Measurements from ENCODE around the gene MT3.

MT3 gene

DNA sequence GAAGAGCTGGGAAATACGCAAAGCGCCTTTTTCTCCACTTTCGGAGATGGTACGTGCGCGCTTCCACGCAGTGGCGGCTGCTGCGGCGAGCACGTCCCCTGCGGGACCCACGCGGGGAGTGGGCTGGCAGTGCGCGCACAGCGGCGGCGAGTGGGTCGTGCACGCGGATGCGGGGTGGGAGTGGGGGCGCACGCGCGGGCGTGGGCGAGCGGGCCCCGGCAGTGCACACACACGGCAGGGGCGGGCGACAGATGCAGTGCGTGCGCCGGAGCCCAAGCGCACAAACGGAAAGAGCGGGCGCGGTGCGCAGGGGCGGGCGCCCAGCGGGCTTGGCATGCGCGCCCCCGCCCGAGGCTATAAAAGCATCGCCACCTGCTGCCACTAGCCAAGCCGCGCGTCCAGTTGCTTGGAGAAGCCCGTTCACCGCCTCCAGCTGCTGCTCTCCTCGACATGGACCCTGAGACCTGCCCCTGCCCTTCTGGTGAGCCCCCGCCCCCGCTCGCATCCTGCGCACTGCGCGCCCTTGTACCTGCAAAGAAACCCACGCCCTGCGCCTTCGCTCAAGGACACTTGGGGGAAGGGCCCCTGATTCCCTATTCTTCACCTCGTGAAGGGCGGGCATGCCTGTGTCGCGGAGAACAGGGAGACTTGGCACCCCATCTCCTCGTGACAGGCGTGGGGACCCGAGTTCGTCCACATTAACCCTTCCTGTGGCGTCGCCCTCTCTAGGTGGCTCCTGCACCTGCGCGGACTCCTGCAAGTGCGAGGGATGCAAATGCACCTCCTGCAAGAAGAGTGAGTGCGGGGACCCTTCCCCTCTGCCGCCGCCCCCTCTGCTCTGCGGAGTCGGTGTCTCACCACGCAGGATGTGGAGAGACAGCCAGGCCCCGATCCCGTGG is at the start of gene MT3:
MT3 (plus strand) TSS at position 388 of the 899 bp plus-strand sequence; CDS start at position 451, 63 bp downstream.
- no peak for DNase-seq (ENCODE audit: low read depth in 2 of 2)

- DNase-seq (ENCODE audit: low read depth in 2 of 2), result no peak
Observed at GRCh38 chr16:56539656-56540055, 49.7 kb upstream of the MT3 start.

GRCh38 chr16:56542039-56542438 is 47.3 kb upstream of the MT3 start:
- no peak for DNase-seq (ENCODE audit: low read depth in 2 of 2)

GRCh38 chr16:56547120-56547948 is 42.0 kb upstream of the MT3 start:
- no peak for DNase-seq (ENCODE audit: low read depth in 2 of 2)

DNA sequence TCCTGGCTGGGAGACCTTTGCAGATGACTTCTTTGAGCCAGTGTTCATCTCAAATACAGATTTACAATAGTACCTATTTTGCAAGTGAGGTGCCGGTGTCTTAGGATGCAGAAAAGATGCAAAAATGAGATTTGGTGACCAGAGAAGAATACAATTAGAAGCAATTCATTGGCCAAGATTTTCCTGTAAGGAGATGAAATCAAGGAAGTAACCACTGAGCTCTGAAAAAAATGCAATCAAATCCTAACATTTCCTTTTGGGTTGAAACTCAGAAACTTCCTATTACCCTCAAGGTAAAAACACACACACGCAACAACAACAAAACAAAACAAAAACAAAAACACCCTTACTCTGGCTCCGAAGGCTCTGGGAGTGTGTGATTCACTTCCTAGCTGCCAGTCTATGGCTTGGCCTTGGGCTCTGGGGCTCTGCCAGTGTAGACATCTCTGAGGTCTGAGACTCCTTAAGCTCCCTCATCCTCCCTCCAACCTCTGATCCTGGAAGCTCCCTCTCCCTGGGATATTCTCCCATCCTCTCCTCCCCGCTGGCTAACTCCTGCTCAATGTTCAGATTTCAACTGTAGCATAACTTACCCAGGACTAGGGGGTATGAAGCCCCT is 41.3 kb upstream of the MT3 start:
- no peak for DNase-seq (ENCODE audit: low read depth in 2 of 2)

- no peak for DNase-seq (ENCODE audit: low read depth in 2 of 2)
Observed at GRCh38 chr16:56549161-56549560, 40.2 kb upstream of the MT3 start.

DNA sequence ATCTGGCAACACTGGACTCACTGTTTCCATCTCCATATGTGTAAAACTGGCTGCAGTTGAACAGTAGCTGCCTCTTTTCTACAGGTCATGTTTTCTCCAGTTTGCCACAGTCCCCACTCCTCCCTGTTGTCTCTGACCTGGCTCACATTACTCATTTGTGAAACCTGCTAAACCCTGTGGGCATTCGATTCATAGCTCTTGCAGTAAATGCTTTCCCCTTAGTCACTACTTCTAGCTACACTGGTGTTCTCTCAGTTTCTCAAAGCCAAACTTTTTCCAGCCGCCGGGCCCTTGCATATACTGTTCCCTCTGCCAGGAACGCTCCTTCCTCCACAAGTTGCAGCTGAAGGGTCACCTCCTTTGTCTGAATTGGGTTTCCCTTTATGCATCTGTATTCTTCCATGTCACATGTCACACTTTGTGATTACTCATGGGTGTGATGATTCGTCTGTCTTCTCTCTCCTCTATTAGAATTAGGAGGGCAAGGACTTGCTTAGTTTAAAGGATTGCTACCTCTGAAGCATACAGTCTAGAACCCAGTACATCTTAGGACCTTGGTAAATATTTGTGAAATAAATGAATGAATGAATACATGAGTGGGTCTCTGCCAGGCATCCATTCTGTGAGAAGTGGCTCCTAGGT is 39.5 kb upstream of the MT3 start:
- peak in 1 of 2 donors; percentile 1 for DNase-seq (ENCODE audit: low read depth in 2 of 2)

DNA sequence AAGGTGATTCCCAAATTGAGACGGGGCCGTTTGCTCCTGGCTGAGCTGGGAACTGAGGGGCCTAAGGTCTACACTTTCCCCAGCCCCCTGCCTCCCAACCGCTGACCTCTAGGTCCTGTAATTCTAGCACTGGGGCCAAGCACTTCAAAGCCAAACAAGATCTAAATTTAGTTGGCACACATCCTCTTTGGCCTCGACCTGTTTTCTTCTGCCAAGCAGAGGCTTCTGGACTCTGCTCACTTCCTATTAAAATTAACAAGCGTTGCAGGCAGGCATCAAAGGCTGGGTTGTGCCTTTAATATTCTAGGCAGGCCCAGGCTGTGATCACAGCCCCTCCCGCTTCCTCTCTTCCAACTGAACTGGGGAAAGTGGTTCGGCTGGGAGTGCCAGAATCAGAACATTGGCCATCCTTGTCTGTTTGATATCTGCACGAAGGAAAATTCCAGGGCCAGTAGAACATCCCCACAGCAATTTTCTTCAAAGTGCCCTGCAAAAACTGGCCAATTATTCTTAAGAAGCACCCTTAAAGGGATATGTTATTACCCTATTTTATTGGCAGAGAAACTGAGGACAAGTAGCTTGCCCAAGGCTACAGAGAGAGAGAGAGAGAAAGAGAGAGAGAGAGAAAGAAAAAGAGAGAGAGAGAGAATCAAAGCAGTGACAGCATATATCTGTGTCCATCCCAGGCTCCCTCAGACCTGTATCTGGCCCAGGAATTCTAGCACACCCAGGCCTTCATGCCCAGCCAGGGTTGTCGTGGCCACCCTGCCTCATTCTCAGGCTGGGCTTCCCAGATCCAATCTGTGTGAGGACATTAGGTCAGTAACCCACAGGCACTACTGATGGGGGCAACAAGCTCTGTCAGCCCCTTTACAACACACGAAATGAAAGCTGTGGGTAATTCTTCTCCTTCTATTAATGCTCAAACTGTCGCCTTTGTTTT is 37.3 kb upstream of the MT3 start:
- no peak for DNase-seq (ENCODE audit: low read depth in 2 of 2)

DNA sequence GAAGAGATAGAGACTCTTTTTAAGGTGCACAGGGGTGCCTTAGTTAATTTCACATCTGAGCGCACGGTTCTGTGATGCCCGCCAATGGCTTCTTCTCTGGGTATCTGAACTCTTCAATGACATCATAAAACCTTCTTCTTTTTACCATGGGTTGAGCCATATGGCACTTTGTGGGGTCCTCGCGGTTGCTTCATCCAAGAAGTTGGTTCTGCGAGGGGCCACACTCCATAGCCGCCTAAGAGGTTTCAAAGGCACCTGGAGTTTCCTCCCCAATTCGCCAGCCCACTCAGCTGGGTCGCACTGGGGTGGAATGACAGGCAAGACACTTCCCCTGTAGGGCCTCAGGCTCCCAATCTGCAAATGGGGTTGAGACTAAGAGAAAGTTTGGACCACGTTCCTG is 34.9 kb upstream of the MT3 start:
- DNase-seq (ENCODE audit: low read depth in 2 of 2), result no peak

- no peak for DNase-seq (ENCODE audit: low read depth in 2 of 2)
Observed at GRCh38 chr16:56558024-56558747, 31.1 kb upstream of the MT3 start.

DNA sequence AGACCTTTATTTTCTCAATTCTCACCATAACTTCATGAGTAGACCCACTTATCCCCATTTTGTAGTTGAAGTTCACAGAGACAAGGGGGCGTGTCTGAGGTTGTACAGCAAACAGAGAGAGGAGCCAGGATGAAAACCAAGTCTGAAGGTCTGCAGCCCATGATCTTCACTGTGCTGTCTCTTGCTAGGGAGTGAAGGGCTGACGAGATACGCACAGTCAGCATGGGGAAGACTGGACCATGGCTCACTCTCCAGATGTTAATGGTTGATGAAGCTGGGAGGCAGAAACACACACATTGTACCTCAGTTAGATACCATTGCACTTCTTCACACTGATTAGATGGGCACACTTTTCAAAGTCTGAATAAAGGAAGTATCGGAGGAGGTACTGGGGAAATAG is 30.2 kb upstream of the MT3 start:
- DNase-seq (ENCODE audit: low read depth in 2 of 2), result no peak

GRCh38 chr16:56560447-56560846 is 28.9 kb upstream of the MT3 start:
- DNase-seq (ENCODE audit: low read depth in 2 of 2), result no peak

GRCh38 chr16:56561126-56561525 is 28.2 kb upstream of the MT3 start:
- DNase-seq (ENCODE audit: low read depth in 2 of 2), result no peak

DNA sequence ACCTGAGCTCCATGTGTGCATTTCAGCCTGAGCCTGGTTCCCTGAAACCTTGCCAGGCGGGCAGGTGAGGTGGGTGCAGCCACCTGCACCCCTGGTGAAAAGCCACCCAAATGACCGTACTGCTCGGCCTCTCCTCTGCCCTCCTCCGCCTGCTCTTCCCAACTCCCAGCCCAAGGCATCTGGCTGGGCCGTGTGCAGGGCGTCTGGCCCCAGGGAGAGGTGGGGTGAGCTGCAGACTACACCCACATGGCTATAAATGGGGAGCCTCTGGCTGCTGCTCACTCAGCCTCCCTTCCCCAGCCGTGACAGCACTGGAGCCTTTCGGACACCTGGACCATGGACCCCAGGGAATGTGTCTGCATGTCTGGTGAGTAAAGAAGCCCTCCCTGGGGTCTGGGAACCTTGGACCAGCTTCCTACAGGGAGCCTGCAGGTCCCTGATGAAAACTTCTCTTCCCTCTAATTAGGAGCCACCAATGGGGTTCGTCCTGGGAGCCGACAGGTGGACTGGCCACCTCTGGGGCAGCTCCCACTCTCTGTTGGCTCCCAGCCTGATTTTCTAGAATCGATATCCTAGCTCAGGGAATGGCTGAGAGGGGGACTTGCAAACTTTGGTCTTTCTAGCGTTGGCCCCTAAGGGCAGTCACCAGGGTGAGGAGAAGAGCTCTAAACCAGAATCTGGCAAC is 24.4 kb upstream of the MT3 start, which contains the start of gene MT4:
MT4 (plus strand) TSS at position 281 of the 685 bp plus-strand sequence; CDS start at position 337, 56 bp downstream.
- DNase-seq (ENCODE audit: low read depth in 2 of 2), result no peak

- no peak for DNase-seq (ENCODE audit: low read depth in 2 of 2)
Observed at GRCh38 chr16:56569971-56570370, 19.4 kb upstream of the MT3 start.

- no peak for DNase-seq (ENCODE audit: low read depth in 2 of 2)
Observed at GRCh38 chr16:56571525-56571924, 17.8 kb upstream of the MT3 start.

DNA sequence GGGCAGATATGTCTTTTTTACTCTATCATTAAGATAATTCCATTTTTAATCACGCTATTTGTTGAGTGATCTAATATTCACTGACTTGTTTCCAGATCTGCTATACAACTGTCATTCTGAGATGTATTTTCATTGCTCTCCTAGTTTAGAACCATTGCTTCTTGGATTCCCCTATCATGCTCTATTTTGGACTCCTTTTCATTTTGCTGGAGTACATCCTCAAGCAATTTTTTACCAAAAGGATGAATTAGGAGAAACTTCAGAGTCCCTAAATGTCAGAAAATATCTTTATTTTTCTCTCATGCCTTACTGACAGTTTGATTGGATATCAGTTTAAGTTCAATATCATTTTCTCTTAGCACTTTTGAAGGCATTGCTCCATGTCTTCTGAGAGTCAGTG is 14.7 kb upstream of the MT3 start:
- no peak for DNase-seq (ENCODE audit: low read depth in 2 of 2)

DNA sequence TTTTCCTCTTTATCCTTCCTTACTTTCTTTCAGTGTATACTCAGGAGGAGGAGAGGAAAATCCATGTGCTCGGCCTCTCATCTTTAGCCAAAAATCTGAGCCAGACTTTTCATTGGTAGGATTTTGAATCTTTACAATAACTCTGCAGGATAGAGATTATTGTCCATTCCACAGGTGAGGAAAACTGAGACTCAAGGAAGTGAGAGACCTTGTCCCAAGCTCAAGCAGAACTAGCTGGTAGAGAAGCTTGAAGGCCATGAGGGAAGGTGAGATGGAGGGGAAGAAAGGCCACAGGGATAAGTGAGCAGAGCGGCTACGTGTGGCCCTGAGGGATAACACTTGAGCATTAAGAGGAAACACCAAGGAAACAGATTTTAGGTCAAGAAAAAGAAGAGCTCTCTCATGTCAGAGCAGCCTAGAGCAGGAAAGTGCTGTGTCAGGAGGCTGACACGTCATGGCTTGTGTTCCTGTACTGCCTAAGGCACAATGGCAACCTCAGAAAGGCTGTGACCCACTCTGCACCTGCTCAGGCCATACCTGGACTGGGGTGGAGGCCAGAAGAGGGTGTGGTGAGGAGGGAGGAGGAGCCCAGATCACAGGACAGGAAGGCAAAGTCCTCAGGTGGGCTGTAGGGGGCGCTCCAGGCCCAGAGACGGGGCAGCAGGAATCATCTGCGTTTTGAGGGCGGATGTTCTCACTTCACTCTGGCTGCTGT is 12.6 kb upstream of the MT3 start:
- peak; percentile 84 to 90 for DNase-seq (ENCODE audit: low read depth in 2 of 2)

GRCh38 chr16:56577300-56577625 is 12.1 kb upstream of the MT3 start:
- no peak for DNase-seq (ENCODE audit: low read depth in 2 of 2)
